ENCODE data around the gene PFN1.
A peak's percentile ranks its signal among the peaks of the same experiment; 100 is the strongest.

PFN1 gene

DNA sequence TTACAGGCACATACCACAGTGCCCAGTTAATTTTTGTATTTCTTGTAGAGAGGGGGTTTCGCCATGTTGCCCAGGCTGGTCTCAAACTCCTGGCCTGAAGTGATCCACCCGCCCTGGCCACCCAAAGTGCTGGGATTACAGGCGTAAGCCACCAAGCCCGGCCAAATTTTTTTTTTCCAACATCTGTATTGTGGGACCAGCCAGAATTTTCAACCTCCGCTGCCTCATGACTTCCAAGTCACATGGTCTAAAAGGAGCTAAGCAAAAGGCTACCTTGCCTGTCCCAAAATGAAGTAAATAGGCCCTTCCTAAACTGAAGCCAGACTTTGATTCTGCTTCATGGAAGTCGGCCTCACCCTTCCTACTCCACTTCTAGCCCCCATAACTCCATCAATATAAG lies 23.5 kb upstream of the PFN1 start:
- TF ChIP-seq, protein P1, sequence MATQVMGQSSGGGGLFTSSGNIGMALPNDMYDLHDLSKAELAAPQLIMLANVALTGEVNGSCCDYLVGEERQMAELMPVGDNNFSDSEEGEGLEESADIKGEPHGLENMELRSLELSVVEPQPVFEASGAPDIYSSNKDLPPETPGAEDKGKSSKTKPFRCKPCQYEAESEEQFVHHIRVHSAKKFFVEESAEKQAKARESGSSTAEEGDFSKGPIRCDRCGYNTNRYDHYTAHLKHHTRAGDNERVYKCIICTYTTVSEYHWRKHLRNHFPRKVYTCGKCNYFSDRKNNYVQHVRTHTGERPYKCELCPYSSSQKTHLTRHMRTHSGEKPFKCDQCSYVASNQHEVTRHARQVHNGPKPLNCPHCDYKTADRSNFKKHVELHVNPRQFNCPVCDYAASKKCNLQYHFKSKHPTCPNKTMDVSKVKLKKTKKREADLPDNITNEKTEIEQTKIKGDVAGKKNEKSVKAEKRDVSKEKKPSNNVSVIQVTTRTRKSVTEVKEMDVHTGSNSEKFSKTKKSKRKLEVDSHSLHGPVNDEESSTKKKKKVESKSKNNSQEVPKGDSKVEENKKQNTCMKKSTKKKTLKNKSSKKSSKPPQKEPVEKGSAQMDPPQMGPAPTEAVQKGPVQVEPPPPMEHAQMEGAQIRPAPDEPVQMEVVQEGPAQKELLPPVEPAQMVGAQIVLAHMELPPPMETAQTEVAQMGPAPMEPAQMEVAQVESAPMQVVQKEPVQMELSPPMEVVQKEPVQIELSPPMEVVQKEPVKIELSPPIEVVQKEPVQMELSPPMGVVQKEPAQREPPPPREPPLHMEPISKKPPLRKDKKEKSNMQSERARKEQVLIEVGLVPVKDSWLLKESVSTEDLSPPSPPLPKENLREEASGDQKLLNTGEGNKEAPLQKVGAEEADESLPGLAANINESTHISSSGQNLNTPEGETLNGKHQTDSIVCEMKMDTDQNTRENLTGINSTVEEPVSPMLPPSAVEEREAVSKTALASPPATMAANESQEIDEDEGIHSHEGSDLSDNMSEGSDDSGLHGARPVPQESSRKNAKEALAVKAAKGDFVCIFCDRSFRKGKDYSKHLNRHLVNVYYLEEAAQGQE (IDR thresholded peaks at IDR 0.05; ENCODE audit: insufficient replicate concordance, low read depth): no peak

DNA sequence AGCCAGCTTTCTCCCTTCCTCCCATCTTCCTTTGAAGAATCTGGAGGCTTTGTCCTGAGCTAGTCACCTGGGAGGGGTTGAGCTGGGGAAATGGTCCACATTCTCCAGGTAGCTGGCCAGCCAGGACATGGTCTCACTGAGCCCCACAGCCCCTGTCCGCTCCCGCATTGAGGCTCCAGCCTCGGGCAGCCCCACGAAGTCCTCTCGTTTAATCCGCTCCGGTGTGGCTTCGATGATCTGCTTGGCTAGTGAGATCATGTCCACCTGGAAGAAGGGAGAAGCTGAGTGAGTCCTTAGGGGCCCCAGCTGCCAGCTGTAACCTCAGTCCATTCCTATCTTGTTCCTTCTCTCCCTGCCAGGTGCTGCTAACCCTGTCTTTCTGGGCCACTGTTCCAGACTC lies 21.9 kb upstream of the PFN1 start:
- H3K27me3 ChIP-seq (ENCODE audit: insufficient read depth, poor library complexity, severe bottlenecking): no peaks in the 10 kb centered on the region
- H3K4me3 ChIP-seq (replicated peaks; ENCODE audit: insufficient read depth, low read length): no peak overlapping the region
- TF ChIP-seq POLR2AphosphoS5 (IDR thresholded peaks at IDR 0.05; ENCODE audit: low read depth) (no peak), GABPA (IDR thresholded peaks at IDR 0.05; ENCODE audit: low read depth) (no peak), SPI1 (IDR thresholded peaks at IDR 0.05; ENCODE audit: borderline replicate concordance, low read depth) (no peak)
- TF ChIP-seq, protein P2, sequence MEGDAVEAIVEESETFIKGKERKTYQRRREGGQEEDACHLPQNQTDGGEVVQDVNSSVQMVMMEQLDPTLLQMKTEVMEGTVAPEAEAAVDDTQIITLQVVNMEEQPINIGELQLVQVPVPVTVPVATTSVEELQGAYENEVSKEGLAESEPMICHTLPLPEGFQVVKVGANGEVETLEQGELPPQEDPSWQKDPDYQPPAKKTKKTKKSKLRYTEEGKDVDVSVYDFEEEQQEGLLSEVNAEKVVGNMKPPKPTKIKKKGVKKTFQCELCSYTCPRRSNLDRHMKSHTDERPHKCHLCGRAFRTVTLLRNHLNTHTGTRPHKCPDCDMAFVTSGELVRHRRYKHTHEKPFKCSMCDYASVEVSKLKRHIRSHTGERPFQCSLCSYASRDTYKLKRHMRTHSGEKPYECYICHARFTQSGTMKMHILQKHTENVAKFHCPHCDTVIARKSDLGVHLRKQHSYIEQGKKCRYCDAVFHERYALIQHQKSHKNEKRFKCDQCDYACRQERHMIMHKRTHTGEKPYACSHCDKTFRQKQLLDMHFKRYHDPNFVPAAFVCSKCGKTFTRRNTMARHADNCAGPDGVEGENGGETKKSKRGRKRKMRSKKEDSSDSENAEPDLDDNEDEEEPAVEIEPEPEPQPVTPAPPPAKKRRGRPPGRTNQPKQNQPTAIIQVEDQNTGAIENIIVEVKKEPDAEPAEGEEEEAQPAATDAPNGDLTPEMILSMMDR (IDR thresholded peaks at IDR 0.05; ENCODE audit: insufficient read depth, low read length): no peak
- TF ChIP-seq, protein P1 (IDR thresholded peaks at IDR 0.05; ENCODE audit: insufficient replicate concordance, low read depth): no peak
- H3K27ac ChIP-seq (replicated peaks): no peak overlapping the region
- DNase-seq (ENCODE audit: low read depth in 1 of 2, low spot score in 1 of 2): no peak

More for the DNA sequence above, 23.5 kb upstream of the PFN1 start:
- H3K27ac ChIP-seq (replicated peaks): no peak overlapping the region
- no peaks in the 10 kb centered on the region for H3K27me3 ChIP-seq (ENCODE audit: insufficient read depth, poor library complexity, severe bottlenecking)
- DNase-seq (ENCODE audit: low read depth in 1 of 2, low spot score in 1 of 2): no peak
- H3K4me3 ChIP-seq (replicated peaks; ENCODE audit: insufficient read depth, low read length): no peak overlapping the region

DNA sequence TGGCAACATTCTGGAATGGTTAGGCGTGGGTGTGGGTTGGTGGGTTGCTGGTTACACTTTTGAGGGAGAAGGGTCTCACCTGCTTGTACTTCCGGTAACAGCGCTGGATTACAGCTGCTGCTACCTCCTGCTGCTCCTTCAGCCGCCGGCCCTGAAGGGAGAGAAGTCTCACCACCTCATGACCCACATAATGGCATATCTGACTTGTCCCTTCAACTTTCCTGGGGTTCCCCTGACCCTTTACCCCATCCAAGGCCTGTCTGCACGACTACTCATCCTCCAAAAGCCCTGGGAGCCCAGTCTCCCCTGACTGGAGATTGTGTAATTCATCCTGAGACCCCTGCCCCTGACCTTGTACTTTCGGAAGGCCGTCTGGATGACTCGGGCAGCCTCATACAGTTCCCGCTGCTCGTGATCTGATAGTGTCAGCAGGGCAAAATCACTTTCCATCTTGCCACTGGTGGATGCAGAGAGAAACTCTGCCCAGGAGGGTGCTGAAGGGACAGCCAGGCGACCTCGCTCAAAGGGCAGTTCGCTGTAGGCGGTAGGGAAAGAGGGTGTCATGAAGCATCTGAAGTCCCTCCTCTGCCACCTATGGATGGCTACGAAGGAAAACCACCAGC lies 21.3 kb upstream of the PFN1 start:
- no peak overlapping the region for H3K4me3 ChIP-seq (replicated peaks; ENCODE audit: insufficient read depth, low read length)

More for the DNA sequence above, 21.3 kb upstream of the PFN1 start:
- H3K27me3 ChIP-seq (ENCODE audit: insufficient read depth, poor library complexity, severe bottlenecking): no peaks in the 10 kb centered on the region
- peak overlapping the region; percentile 91 for H3K27ac ChIP-seq (replicated peaks)
- TF ChIP-seq, protein P1 (IDR thresholded peaks at IDR 0.05; ENCODE audit: insufficient replicate concordance, low read depth): peak; percentile 44
- TF ChIP-seq, protein P2 (IDR thresholded peaks at IDR 0.05; ENCODE audit: insufficient read depth, low read length): no peak
- no peak for TF ChIP-seq GABPA (IDR thresholded peaks at IDR 0.05; ENCODE audit: low read depth)
- DNase-seq (ENCODE audit: low read depth in 1 of 2, low spot score in 1 of 2): no peak
